HEK293 (cell line): Measurements from ENCODE around the gene UGT1A4.

Experiments used
- CTCF ChIA-PET: fragments of 350-600 bp; formaldehyde crosslinking; extraction: SDS; loops from one replicate; lab custom pipeline; 2021; ENCODE audit warnings: antibody characterized with exemption; lab: Yijun Ruan, JAX
- POLR2A ChIA-PET: fragments of 300-600 bp; formaldehyde crosslinking; extraction: SDS; loops from one replicate; lab custom pipeline; 2020; ENCODE audit warnings: antibody characterized with exemption, inconsistent platforms; lab: Yijun Ruan, JAX
- H3K27ac ChIP-seq: fragments of 200-500 bp; sonication (Bioruptor generic); 2 replicates; pipeline ENCODE4 v1.5.1; 2014; ENCODE audit warnings: low read depth, low read length, control low read depth, inconsistent platforms; ENCODE audit errors: extremely low read depth
- H3K36me3 ChIP-seq, 2 experiments: fragments of 200-500 bp in 1 of 2; sonication (Bioruptor generic) in 1 of 2; 1 replicate in 1 of 2; 2 replicates in 1 of 2; pipeline ENCODE4 v1.5.1; 2014 to 2017; ENCODE audit warnings: inconsistent platforms in 2 of 2, low read length in 2 of 2; ENCODE audit not compliant: control insufficient read depth in 2 of 2, insufficient read depth in 1 of 2
- H3K4me1 ChIP-seq: fragments of 200-500 bp; sonication (Bioruptor generic); 2 replicates; pipeline ENCODE4 v1.5.1; 2014; ENCODE audit warnings: mild to moderate bottlenecking, low read length, inconsistent platforms; ENCODE audit not compliant: control insufficient read depth, insufficient read depth
- H3K4me3 ChIP-seq: 2 replicates; pipeline ENCODE4 v1.5.1; 2011; ENCODE audit warnings: low read depth, mild to moderate bottlenecking, control low read depth, low read length, moderate library complexity
- H3K9me3 ChIP-seq: fragments of 200-500 bp; sonication (Bioruptor generic); 2 replicates; pipeline ENCODE4 v1.5.1; 2014; ENCODE audit warnings: low read depth, low read length, inconsistent platforms; ENCODE audit not compliant: control insufficient read depth, insufficient read depth
- INSM2 ChIP-seq: fragments of 450-650 bp; formaldehyde crosslinking; IDR thresholded peaks from 2 replicates; pipeline ENCODE4 v1.5.1; 2016; ENCODE audit warnings: missing biosample characterization, missing genetic modification characterization
- KLF7 ChIP-seq: fragments of 450-650 bp; formaldehyde crosslinking; IDR thresholded peaks from 2 replicates; pipeline ENCODE4 v1.5.1; 2016; ENCODE audit warnings: missing biosample characterization, missing genetic modification characterization, borderline replicate concordance
- SP7 ChIP-seq: fragments of 450-650 bp; formaldehyde crosslinking; IDR thresholded peaks from 2 replicates; pipeline ENCODE4 v1.5.1; 2016; ENCODE audit warnings: missing biosample characterization, missing genetic modification characterization
- WT1 ChIP-seq: fragments of 450-650 bp; formaldehyde crosslinking; IDR thresholded peaks from 2 replicates; pipeline ENCODE4 v1.5.1; 2016; ENCODE audit warnings: missing biosample characterization, missing genetic modification characterization
- ZNF202 ChIP-seq: fragments of 450-650 bp; formaldehyde crosslinking; IDR thresholded peaks from 2 replicates; pipeline ENCODE4 v1.5.1; 2016; ENCODE audit warnings: missing biosample characterization, missing genetic modification characterization, borderline replicate concordance
- ZNF223 ChIP-seq: fragments of 450-650 bp; formaldehyde crosslinking; IDR thresholded peaks from 2 replicates; pipeline ENCODE4 v1.5.1; 2016; ENCODE audit warnings: missing biosample characterization, missing genetic modification characterization
- ZNF704 ChIP-seq: fragments of 450-650 bp; formaldehyde crosslinking; IDR thresholded peaks from 2 replicates; pipeline ENCODE4 v1.5.1; 2016; ENCODE audit warnings: missing biosample characterization, missing genetic modification characterization
- TF ChIP-seq, protein P1 (sequence below): fragments of 450-650 bp; formaldehyde crosslinking; IDR thresholded peaks from 2 replicates; pipeline ENCODE4 v1.5.1; 2017; ENCODE audit warnings: missing biosample characterization, mild to moderate bottlenecking, missing genetic modification characterization, moderate library complexity

Gene UGT1A4

DNA sequence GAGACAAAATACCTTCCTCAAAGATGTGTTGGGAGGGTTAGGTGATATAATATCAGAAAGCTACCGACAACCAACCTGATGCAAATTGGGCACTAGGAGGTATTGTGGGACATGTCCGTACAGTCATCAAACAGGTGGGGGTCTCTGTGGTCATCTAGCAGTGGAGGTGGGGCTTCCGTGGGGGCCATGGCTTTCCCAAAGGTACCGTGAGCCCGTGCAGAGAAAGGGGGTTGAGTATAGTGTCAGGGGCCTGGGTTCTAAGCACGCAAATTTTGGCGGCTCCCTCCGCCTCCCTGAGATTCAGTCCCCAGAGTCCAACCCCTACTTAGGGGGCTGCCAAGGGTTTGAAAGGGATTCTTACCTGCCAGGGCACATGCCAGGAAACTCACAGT, 103.2 kb downstream of the UGT1A4 start:
- Histone ChIP-seq H3K9me3 (no peaks in the 10 kb centered on the region), H3K4me1 (peaks cover 3% of the 10 kb centered on the region; the same call in 1 of the 2 replicates), H3K4me3 (no peak overlapping the region), H3K36me3 (no peaks in the 10 kb centered on the region), H3K27ac (no peak overlapping the region)
- ChIA-PET CTCF (no interaction called here), POLR2A (no interaction called here)
- TF ChIP-seq INSM2 = no peak
- no peak for TF ChIP-seq KLF7 (tag by site-specific recombination)
- no peak for TF ChIP-seq ZNF202 (tag by site-specific recombination)

DNA sequence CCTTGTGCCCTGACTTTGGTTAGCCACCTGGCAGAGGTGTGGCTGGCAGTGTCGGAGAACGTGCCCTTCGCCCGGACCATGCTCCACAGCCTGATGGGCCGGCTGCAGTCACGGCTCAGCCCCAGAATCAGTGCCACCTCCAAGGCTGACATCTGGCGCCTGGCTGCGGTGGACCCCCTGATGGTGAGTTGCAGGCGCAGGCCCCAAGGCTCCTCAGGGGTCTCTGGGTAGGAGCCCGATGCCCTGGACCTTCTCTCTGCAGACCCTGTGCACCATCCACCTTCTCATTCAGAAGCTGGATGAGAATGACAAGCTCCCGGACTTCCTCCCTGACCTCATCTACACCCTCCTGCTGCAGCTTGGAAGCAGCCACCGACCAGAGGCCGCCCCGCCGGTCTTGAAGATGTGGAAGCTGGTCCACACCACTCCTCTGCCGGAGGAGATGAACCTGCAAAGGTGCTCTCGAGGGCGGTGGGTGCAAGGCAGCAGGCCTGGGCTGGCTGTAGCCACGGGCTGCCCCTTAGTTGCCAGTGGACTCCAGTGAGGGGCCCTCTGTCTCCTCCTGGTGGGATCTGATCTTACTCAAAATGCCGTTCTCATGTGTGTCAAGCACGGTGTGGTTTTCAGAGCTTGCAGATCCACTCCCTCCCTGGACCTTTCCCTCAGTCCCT, 103.7 kb downstream of the UGT1A4 start:
- Histone ChIP-seq H3K4me3 (no peak overlapping the region), H3K27ac (no peak overlapping the region), H3K9me3 (no peaks in the 10 kb centered on the region), H3K36me3 (no peaks in the 10 kb centered on the region), H3K4me1 (no peaks in the 10 kb centered on the region)
- TF ChIP-seq, protein P1, sequence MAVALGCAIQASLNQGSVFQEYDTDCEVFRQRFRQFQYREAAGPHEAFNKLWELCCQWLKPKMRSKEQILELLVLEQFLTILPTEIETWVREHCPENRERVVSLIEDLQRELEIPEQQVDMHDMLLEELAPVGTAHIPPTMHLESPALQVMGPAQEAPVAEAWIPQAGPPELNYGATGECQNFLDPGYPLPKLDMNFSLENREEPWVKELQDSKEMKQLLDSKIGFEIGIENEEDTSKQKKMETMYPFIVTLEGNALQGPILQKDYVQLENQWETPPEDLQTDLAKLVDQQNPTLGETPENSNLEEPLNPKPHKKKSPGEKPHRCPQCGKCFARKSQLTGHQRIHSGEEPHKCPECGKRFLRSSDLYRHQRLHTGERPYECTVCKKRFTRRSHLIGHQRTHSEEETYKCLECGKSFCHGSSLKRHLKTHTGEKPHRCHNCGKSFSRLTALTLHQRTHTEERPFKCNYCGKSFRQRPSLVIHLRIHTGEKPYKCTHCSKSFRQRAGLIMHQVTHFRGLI = no peak
- no peak for TF ChIP-seq SP7 (tag by site-specific recombination)
- no peak for TF ChIP-seq WT1 (tag by site-specific recombination)
- TF ChIP-seq ZNF704 (tag by site-specific recombination) = no peak
- no peak for TF ChIP-seq ZNF223 (tag by site-specific recombination)
- ChIA-PET CTCF (no interaction called here), POLR2A (no interaction called here)
